A549 (cell line): ENCODE measurements around the gene POU6F1. TPM values are rescaled to one million over a fixed set of nuclear protein-coding genes. Genes with fewer than 3 reads are reported as not detected.
A peak's percentile ranks its signal among the peaks of the same experiment; 100 is the strongest.
"Not testable (repeated sequence)": the region's sequence is repeated elsewhere in the genome, so short reads cannot be mapped to it uniquely, and the experiment has no call there.

Source experiments
- ATAC-seq, 2 experiments: fragments of 200-7000 bp in 1 of 2; fragments of >200 bp in 1 of 2; cut with Nextera tagmentation in 1 of 2; cut with Tn5 transposase in 1 of 2; 3 replicates each; pipeline versions ENCODE4 v1.8.0 to v1.9.1; 2018 to 2020; ENCODE audit warnings: mild to moderate bottlenecking in 1 of 2, moderate library complexity in 1 of 2
- CTCF ChIA-PET: fragments of 300-600 bp; sonication (Branson Sonifier 250); formaldehyde crosslinking; extraction: SDS; loops from one replicate; lab custom pipeline; 2021; ENCODE audit warnings: antibody characterized with exemption, inconsistent platforms; lab: Yijun Ruan, JAX
- POLR2A ChIA-PET: fragments of 350-600 bp; formaldehyde crosslinking; extraction: SDS; loops from one replicate; lab custom pipeline; 2021; ENCODE audit warnings: antibody characterized with exemption, inconsistent platforms; lab: Yijun Ruan, JAX
- DNase-seq, 2 experiments: peaks; one replicate each; pipeline versions ENCODE4 v3.0.0 to v3.0.0-alpha.2; 2011 to 2016; ENCODE audit warnings: low read depth in 1 of 2, low spot score in 1 of 2
- FAIRE-seq: peaks from 2 replicates; lab custom pipeline; 2011; peaks lifted over from hg19 to GRCh38; lab: Jason Lieb, UNC
- H3K27ac ChIP-seq, 2 experiments: fragments of >200 bp; sonication (Bioruptor Twin); formaldehyde crosslinking; 3 replicates each; pipeline ENCODE4 v1.5.1; 2016 to 2017
- H3K4me1 ChIP-seq: fragments of >200 bp; sonication (Bioruptor Twin); formaldehyde crosslinking; 3 replicates; pipeline ENCODE4 v1.6.1; 2016
- H3K4me2 ChIP-seq: fragments of >200 bp; sonication (Bioruptor Twin); formaldehyde crosslinking; 3 replicates; pipeline ENCODE4 v1.6.1; 2016
- H3K4me3 ChIP-seq: fragments of >200 bp; sonication (Bioruptor Twin); formaldehyde crosslinking; 3 replicates; pipeline ENCODE4 v1.5.1; 2016
- H3K9me3 ChIP-seq: fragments of >200 bp; sonication (Bioruptor Twin); formaldehyde crosslinking; 3 replicates; pipeline ENCODE4 v1.6.1; 2016
- CEBPB ChIP-seq, 2 experiments: fragments of >200 bp in 1 of 2; sonication (Bioruptor Twin) in 1 of 2; formaldehyde crosslinking in 1 of 2; IDR thresholded peaks; 2 replicates each; pipeline ENCODE4 v1.6.1; 2012 to 2016
- FOSL2 ChIP-seq, 2 experiments: fragments of 450-650 bp in 1 of 2; fragments of >200 bp in 1 of 2; sonication (Bioruptor Twin) in 1 of 2; formaldehyde crosslinking; IDR thresholded peaks; 2 replicates each; pipeline versions ENCODE4 v1.5.0 to v1.6.1; 2016 to 2020; ENCODE audit warnings: mild to moderate bottlenecking in 1 of 2, moderate library complexity in 1 of 2
- FOXS1 ChIP-seq: fragments of 250-450 bp; sonication (Bioruptor Pico); IDR thresholded peaks from 2 replicates; pipeline ENCODE4 v1.5.0; 2020; ENCODE audit warnings: mild to moderate bottlenecking, moderate library complexity
- GATA3 ChIP-seq: IDR thresholded peaks from 2 replicates; pipeline ENCODE4 v1.6.1; 2012; ENCODE audit warnings: borderline replicate concordance
- HDAC2 ChIP-seq: fragments of 200-600 bp; sonication (generic); IDR thresholded peaks from 2 replicates; pipeline ENCODE4 v1.6.1; 2016
- HEYL ChIP-seq: fragments of 250-450 bp; sonication (Bioruptor Pico); IDR thresholded peaks from 2 replicates; pipeline ENCODE4 v1.8.0; 2021; ENCODE audit warnings: mild to moderate bottlenecking, moderate library complexity
- HOXA7 ChIP-seq: fragments of 250-450 bp; sonication (Bioruptor Pico); IDR thresholded peaks from 2 replicates; pipeline ENCODE4 v1.5.0; 2020; ENCODE audit warnings: mild to moderate bottlenecking, moderate library complexity
- MAFK ChIP-seq: fragments of 450-650 bp; IDR thresholded peaks from 2 replicates; pipeline ENCODE4 v1.6.1; 2014; ENCODE audit not compliant: partially characterized antibody
- MAZ ChIP-seq: fragments of 150-350 bp; IDR thresholded peaks from 2 replicates; pipeline ENCODE4 v1.6.1; 2014; ENCODE audit warnings: antibody characterized with exemption, low read depth, low read length, borderline replicate concordance
- NR3C1 ChIP-seq: fragments of >200 bp; sonication (Bioruptor Twin); formaldehyde crosslinking; IDR thresholded peaks from 3 replicates; pipeline ENCODE4 v1.6.1; 2017
- PHF8 ChIP-seq: fragments of 200-600 bp; sonication (generic); IDR thresholded peaks from 2 replicates; pipeline ENCODE4 v1.6.1; 2016; ENCODE audit warnings: low read depth, mild to moderate bottlenecking, antibody characterized with exemption, moderate library complexity, borderline replicate concordance
- RFX5 ChIP-seq: fragments of 450-650 bp; IDR thresholded peaks from 2 replicates; pipeline ENCODE4 v1.7.1; 2014; ENCODE audit warnings: antibody characterized with exemption, mild to moderate bottlenecking, moderate library complexity
- SMC3 ChIP-seq: fragments of >200 bp; sonication (Bioruptor Twin); formaldehyde crosslinking; IDR thresholded peaks from 3 replicates; pipeline ENCODE4 v1.6.1; 2018; ENCODE audit warnings: inconsistent platforms
- SREBF2 ChIP-seq: fragments of 450-650 bp; IDR thresholded peaks from 2 replicates; pipeline ENCODE4 v1.6.1; 2014; ENCODE audit warnings: mild to moderate bottlenecking, moderate library complexity
- TFCP2L1 ChIP-seq: fragments of 250-450 bp; sonication (Bioruptor Pico); IDR thresholded peaks from 2 replicates; pipeline ENCODE4 v1.5.0; 2021; ENCODE audit warnings: mild to moderate bottlenecking
- ZNF302 ChIP-seq: fragments of 250-450 bp; sonication (Bioruptor Pico); IDR thresholded peaks from 2 replicates; pipeline ENCODE4 v1.9.0; 2021; ENCODE audit warnings: inconsistent platforms, mild to moderate bottlenecking, moderate library complexity
- ZSCAN20 ChIP-seq: fragments of 250-450 bp; sonication (Bioruptor Pico); IDR thresholded peaks from 2 replicates; pipeline ENCODE4 v1.8.0; 2022; ENCODE audit warnings: mild to moderate bottlenecking, moderate library complexity
- WGBS: methylation state at CpG from one replicate; pipeline ENCODE4 v1.1.6; 2017; ENCODE audit errors: missing lambda C conversion rate; 5-methylcytosine and 5-hydroxymethylcytosine counted together
- polyA plus RNA-seq, 4 experiments: library from polyadenylated mRNA; depleted of rRNA in 3 of 4; stranded (reverse); fragments of >200 nt; fragmentation: RNase III in 1 of 4; extraction: RNeasy Plus Mini Kit Qiagen cat#74134 plus additional on column Dnase treatment in 1 of 4; gene quantifications; 2 replicates in 3 of 4; 3 replicates in 1 of 4; pipeline ENCODE4 v1.2.3, GENCODE V29; 2011 to 2017
- TF ChIP-seq, protein P1 (sequence below): IDR thresholded peaks from 2 replicates; pipeline ENCODE4 v1.6.1; 2012
- TF ChIP-seq, protein P2 (sequence below): fragments of 200-600 bp; sonication (generic); IDR thresholded peaks from 2 replicates; pipeline ENCODE4 v1.6.1; 2016; ENCODE audit warnings: antibody characterized with exemption, mild to moderate bottlenecking, moderate library complexity
- TF ChIP-seq, protein P3 (sequence below): IDR thresholded peaks from 2 replicates; pipeline ENCODE4 v1.6.1; 2012

The POU6F1 gene
- polyA plus RNA-seq, 2 of the 4 experiments (the other 2 are of a cell fraction) = 0.58 to 1.3 TPM

DNA sequence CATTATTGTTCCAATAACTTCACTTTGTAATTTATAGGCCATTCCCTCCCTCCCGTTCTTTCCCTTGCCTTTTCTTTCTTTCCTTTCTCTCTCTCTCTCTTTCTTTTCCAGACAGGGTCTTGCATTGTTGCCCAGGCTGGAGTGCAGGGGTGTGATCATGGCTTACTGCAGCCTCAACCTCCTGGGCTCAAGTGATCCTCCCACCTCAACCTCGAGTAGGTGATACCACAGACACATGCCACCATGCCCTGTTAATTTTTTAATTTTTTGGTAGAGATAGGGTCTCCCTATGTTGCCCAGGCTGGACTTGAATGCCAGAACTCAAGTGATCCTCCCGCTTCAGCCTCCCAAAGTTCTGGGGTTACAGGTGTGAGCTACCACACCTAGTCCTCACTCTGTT lies 6.8 kb upstream of the POU6F1 start (continued):
- no peak for TF ChIP-seq ZSCAN20 (CRISPR knock-in tag)

DNA sequence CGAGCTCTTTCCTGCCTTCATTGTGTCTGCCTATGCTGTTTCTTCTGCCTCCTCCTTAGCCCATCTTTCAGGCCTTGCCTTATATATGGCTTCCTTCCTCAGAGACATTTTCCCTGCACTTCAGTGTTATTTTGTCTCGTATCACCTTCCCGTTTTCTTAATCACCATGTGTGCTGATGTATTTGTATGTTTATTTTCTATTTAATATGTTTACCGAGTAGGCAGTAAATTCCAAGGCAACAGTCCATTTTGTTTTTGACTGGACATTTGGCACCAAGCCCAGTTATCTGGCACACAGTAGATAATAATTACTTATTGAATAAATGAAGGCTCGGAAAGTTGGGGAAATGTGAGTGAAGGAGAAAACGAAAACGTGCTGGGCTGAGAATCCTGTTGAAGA lies 4.6 kb upstream of the POU6F1 start:
- ATAC-seq (peak in 1 of 2 experiments; percentile 25; a peak in 3 of 6 replicates), FAIRE-seq (no peak), DNase-seq (peak in 1 of 2 experiments; percentile 78)
- ChIA-PET POLR2A (interaction anchor here (0.7 kb wide), 1 partner anchor 16 kb away, joined by 3 read pairs; the partner anchor contains the start of gene DAZAP2), CTCF (interaction anchor here (2.0 kb wide), 1 partner anchor 119 kb away, joined by 6 read pairs; no protein-coding TSS in a partner anchor)
- no peaks in the 10 kb centered on the region for H3K9me3 ChIP-seq
- WGBS = 9% methylated on average over 7 of the region's 7 CpGs
- H3K4me3 ChIP-seq = no peak overlapping the region
- no peak for TF ChIP-seq MAFK
- TF ChIP-seq SMC3 = no peak
- TF ChIP-seq FOSL2 (IDR thresholded peaks at IDR 0.05) = no peak
- peak; percentile 54 for TF ChIP-seq FOSL2 (CRISPR knock-in tag; IDR thresholded peaks at IDR 0.05)
- TF ChIP-seq MAZ = no peak
- TF ChIP-seq RFX5 = no peak
- TF ChIP-seq ZNF302 (CRISPR knock-in tag) = no peak
- TF ChIP-seq GATA3 = peak; percentile 77; the same call in 1 of the 2 replicates
- TF ChIP-seq, protein P1, sequence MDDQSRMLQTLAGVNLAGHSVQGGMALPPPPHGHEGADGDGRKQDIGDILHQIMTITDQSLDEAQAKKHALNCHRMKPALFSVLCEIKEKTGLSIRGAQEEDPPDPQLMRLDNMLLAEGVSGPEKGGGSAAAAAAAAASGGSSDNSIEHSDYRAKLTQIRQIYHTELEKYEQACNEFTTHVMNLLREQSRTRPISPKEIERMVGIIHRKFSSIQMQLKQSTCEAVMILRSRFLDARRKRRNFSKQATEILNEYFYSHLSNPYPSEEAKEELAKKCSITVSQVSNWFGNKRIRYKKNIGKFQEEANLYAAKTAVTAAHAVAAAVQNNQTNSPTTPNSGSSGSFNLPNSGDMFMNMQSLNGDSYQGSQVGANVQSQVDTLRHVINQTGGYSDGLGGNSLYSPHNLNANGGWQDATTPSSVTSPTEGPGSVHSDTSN = no peak
- TF ChIP-seq NR3C1 = no peak
- TF ChIP-seq, protein P2, sequence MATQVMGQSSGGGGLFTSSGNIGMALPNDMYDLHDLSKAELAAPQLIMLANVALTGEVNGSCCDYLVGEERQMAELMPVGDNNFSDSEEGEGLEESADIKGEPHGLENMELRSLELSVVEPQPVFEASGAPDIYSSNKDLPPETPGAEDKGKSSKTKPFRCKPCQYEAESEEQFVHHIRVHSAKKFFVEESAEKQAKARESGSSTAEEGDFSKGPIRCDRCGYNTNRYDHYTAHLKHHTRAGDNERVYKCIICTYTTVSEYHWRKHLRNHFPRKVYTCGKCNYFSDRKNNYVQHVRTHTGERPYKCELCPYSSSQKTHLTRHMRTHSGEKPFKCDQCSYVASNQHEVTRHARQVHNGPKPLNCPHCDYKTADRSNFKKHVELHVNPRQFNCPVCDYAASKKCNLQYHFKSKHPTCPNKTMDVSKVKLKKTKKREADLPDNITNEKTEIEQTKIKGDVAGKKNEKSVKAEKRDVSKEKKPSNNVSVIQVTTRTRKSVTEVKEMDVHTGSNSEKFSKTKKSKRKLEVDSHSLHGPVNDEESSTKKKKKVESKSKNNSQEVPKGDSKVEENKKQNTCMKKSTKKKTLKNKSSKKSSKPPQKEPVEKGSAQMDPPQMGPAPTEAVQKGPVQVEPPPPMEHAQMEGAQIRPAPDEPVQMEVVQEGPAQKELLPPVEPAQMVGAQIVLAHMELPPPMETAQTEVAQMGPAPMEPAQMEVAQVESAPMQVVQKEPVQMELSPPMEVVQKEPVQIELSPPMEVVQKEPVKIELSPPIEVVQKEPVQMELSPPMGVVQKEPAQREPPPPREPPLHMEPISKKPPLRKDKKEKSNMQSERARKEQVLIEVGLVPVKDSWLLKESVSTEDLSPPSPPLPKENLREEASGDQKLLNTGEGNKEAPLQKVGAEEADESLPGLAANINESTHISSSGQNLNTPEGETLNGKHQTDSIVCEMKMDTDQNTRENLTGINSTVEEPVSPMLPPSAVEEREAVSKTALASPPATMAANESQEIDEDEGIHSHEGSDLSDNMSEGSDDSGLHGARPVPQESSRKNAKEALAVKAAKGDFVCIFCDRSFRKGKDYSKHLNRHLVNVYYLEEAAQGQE = no peak
- TF ChIP-seq HOXA7 (CRISPR knock-in tag) = no peak
- no peak for TF ChIP-seq TFCP2L1 (CRISPR knock-in tag)
- no peak for TF ChIP-seq HDAC2
- no peak for TF ChIP-seq HEYL (CRISPR knock-in tag)
- TF ChIP-seq SREBF2 = no peak
- TF ChIP-seq ZSCAN20 (CRISPR knock-in tag) = no peak
- TF ChIP-seq FOXS1 (CRISPR knock-in tag) = no peak
- TF ChIP-seq CEBPB (IDR thresholded peaks at IDR 0.05) = 0 out of 4 replicates have a peak, but pooled peaks of 1 of the 2 experiments have one; percentile 14
- TF ChIP-seq, protein P3, sequence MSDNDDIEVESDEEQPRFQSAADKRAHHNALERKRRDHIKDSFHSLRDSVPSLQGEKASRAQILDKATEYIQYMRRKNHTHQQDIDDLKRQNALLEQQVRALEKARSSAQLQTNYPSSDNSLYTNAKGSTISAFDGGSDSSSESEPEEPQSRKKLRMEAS = peak; percentile 52; the same call in 1 of the 2 replicates
- no peak for TF ChIP-seq PHF8
- peaks cover 21% of the 10 kb centered on the region for H3K4me1 ChIP-seq
- peak overlapping the region; percentile 62 for H3K4me2 ChIP-seq
- 0 out of 6 replicates have a peak overlapping the region, but pooled peaks of 1 of the 2 experiments have one; percentile 12 for H3K27ac ChIP-seq

DNA sequence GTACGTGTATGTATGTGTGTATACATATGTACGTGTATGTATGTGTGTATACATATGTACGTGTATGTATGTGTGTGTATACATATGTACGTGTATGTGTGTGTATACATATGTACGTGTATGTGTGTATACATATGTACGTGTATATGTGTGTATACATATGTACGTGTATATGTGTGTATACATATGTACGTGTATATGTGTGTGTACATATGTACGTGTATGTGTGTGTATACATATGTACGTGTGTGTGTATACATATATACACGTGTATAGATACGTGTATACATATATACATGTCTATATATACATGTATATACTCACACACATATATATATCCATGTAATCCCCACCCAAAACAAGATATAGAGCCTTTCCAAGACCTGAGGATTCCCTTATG lies 2.0 kb upstream of the POU6F1 start:
- ATAC-seq, H3K9me3 ChIP-seq, DNase-seq, POLR2A ChIA-PET, CTCF ChIA-PET, H3K4me3 ChIP-seq, H3K27ac ChIP-seq, H3K4me2 ChIP-seq: not testable (repeated sequence)
- H3K4me1 ChIP-seq = peaks cover 21% of the 10 kb centered on the region
- 89% methylated on average over 12 of the region's 12 CpGs for WGBS
- peak; percentile 91 for FAIRE-seq
